Bronchus fibroblast of lung (primary cell): ENCODE measurements around the gene PLEKHA6. TPM values are rescaled to one million over a fixed set of nuclear protein-coding genes. Genes with fewer than 3 reads are reported as not detected.

ENCODE experiments used
- total RNA-seq: library from RNA; depleted of rRNA; stranded (reverse); fragments of >200 nt; gene quantifications from 2 replicates; pipeline ENCODE4 v1.2.3, GENCODE V29; 2015

PLEKHA6 gene, protein sequence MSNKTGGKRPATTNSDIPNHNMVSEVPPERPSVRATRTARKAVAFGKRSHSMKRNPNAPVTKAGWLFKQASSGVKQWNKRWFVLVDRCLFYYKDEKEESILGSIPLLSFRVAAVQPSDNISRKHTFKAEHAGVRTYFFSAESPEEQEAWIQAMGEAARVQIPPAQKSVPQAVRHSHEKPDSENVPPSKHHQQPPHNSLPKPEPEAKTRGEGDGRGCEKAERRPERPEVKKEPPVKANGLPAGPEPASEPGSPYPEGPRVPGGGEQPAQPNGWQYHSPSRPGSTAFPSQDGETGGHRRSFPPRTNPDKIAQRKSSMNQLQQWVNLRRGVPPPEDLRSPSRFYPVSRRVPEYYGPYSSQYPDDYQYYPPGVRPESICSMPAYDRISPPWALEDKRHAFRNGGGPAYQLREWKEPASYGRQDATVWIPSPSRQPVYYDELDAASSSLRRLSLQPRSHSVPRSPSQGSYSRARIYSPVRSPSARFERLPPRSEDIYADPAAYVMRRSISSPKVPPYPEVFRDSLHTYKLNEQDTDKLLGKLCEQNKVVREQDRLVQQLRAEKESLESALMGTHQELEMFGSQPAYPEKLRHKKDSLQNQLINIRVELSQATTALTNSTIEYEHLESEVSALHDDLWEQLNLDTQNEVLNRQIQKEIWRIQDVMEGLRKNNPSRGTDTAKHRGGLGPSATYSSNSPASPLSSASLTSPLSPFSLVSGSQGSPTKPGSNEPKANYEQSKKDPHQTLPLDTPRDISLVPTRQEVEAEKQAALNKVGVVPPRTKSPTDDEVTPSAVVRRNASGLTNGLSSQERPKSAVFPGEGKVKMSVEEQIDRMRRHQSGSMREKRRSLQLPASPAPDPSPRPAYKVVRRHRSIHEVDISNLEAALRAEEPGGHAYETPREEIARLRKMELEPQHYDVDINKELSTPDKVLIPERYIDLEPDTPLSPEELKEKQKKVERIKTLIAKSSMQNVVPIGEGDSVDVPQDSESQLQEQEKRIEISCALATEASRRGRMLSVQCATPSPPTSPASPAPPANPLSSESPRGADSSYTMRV
- 1.0 TPM in 2 replicates for total RNA-seq

GRCh38 chr1:204359474-204360255 lies at the start of gene PLEKHA6:
PLEKHA6 (minus strand) TSS chr1:204359929; CDS start chr1:204273727, 86,202 bp downstream.

GRCh38 chr1:204213668-204214662 lies 145.8 kb downstream of the PLEKHA6 start, which contains the start of gene GOLT1A:
GOLT1A (minus strand) TSS chr1:204213988; CDS start chr1:204213906, 82 bp downstream.

GRCh38 chr1:204196068-204196795 lies 163.5 kb downstream of the PLEKHA6 start, which contains the start of gene KISS1:
KISS1 (minus strand) TSS chr1:204196491; CDS start chr1:204192876, 3,615 bp downstream.

Other genes starting within 250 kb of the PLEKHA6 start
- 7.9 and 8.3 TPM in 2 replicates for gene ETNK2, start 207.9 kb downstream of the PLEKHA6 start, total RNA-seq
- gene REN, start 193.6 kb downstream of the PLEKHA6 start, total RNA-seq: 0.15 and 0.67 TPM in 2 replicates
- 7.6 and 7.9 TPM in 2 replicates for gene KISS1, start 163.4 kb downstream of the PLEKHA6 start, total RNA-seq
- not detected in 2 replicates for gene GOLT1A, start 145.9 kb downstream of the PLEKHA6 start, total RNA-seq
- gene PPP1R15B, start 51.9 kb upstream of the PLEKHA6 start, total RNA-seq: 17.5 and 17.7 TPM in 2 replicates
- gene PIK3C2B, start 134.9 kb upstream of the PLEKHA6 start, total RNA-seq: 1.3 and 1.5 TPM in 2 replicates
- 5.9 and 8.4 TPM in 2 replicates for gene MDM4, start 156.5 kb upstream of the PLEKHA6 start, total RNA-seq